T-helper 22 cell (primary cell): ENCODE data around the gene H2AZ2.
"Not testable (repeated sequence)": the region's sequence is repeated elsewhere in the genome, so short reads cannot be mapped to it uniquely, and the experiment has no call there.

Experiments
- DNase-seq: peaks from one replicate; pipeline ENCODE4 v3.0.0-alpha.2; 2020; ENCODE audit warnings: low read depth

H2AZ2 gene

DNA sequence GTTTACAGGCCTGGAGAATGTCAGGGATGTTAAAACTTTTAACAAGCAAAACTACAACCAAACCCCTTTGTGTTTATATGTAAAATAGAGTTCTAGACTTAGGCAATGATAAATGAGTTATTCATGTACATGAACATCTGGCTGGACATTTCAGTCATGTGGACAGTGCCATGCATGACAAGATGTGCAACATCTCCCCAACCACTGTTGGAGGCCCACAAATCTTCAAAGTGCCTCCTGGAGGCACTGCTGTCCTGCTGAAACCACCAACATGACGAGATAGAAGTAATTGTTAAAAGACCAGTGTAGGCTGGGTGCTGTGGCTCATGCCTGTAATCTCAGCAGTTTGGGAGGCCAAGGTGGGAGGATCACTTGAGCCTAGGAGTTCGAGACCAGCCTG is 33.0 kb downstream of the H2AZ2 start:
- no peak for DNase-seq

DNA sequence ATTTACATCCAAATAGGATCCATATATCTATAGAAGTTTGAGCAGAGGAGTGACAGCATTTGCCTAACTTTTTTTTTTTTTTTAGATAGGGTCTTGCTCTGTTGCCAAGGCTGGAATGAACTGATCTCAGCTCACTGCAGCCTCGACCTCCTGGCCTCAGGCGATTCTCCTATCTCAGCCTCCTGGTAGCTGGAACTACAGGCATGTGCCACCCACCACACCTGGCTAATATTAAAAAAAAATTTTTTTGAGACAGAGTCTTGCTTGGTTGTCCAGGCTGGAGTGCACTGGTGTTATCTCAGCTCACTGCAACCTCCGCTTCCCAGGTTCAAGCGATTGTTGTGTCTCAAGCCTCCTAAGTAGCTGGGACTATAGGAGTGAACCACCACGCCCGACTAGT is 36.3 kb downstream of the H2AZ2 start:
- DNase-seq = no peak

DNA sequence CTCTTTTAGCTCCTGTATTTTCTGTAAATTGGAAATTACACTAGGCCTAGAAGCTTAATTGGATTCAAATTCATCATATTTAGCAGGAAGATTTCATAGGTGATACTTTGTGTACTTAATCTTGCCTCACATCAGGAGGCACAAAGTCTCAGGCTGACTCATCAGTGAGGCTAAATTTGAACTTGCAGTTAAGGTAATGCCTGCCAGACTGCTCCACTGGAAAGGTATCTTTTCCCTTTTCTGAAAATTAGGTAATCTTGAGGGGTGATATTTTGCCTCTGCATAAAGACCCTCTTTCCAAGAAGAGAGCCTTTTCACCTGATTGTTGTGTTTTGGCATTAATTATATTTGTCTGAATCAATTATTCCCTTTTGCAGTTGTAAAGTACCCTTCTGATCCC is 36.8 kb downstream of the H2AZ2 start:
- no peak for DNase-seq

DNA sequence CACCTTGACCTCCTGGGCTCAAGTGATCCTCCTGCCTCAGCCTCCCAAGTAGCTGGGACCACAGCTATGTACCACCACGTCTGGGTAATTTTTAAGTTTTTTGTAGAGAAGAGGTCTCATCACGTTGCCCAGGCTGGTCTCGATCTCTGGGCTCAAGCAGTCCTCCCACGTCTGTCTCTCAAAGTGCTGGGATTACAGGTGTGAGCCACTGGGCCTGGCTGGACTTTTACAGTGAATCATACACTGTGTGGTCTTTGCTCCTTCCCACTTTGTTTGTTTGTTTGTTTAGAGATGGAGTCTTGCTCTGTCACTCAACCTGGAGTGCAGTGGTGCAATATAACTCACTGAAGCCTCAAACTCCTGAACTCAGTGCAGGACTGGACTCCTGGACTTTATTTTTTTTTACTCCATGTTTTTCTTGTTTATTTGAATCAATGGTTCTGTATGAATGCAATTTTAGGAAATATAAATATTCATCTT is 38.9 kb downstream of the H2AZ2 start:
- DNase-seq = no peak

DNA sequence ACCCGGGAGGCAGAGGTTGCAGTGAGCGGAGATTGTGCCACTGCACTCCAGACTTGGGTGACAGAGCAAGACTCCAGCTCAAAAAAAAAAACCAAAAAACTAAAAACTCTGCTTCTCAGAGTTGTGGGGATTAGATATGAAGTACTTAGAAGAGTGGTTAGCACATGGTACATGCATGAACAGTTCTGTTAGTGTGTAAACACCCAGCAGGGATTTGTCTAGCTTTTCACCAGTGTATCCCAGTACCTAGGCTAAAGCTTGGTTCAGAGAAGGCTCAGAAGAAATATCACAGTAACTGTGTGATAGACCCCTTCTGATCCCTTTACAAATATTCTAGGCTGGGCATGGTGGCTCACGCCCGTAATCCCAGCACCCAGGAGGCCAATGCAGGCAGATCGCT is 41.9 kb downstream of the H2AZ2 start:
- DNase-seq = no peak

DNA sequence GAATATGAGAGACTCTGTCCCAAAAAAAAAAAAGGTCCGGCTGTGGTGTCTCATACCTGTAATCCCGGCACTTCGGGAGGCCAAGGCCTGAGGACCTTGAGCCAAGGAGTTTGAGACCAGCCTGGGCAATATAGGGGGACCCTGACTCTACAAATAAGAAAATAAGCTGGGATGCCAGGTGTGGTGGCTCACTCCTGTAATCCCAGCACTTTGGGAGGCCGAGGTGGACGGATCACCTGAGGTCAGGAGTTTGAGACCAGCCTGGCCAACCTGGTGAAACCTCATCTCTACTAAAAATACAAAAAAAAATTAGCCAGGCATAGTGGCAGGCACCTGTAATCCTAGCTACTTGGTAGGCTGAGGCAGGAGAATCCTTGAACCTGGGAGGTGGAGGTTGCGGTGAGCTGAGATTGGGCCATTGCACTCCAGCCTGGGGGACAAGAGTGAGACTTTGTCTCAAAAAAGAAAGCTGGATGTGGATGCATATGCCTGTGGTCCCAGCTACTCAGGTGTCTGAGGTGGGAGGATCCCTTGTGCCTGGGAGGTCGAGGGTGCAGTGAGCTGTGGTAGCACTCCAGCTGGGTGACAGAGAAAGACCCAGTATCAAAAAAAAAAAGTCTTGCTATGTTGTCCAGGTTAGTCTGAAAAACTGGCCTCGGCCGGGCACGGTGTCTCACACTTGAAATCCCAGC is 43.9 kb downstream of the H2AZ2 start:
- DNase-seq = not testable (repeated sequence)

DNA sequence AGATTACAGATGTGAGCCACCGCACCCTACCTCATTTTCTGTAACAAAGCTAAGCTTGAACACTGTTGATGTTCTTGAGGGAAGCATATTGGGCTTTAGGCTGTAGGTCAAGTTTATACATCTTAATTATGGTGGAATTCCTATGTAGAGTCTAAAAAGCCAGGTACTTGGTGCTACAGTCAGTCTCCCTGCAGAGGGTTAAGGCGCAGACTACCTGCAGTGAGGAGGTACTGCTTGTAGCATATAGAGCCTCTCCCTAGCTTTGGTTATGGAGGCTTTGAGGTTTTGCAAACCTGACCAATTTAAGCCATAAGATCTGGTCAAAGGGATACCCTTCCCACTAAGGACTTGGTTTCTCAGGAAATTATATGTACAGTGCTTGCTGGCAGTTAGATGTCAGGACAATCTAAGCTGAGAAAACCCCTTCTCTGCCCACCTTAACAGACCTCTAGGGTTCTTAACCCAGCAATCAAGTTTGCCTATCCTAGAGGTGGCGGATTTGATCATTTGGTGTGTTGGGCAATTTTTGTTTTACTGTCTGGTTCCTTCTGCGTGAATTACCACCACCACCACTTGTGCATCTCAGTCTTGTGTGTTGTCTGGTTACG is 45.4 kb downstream of the H2AZ2 start:
- no peak for DNase-seq

DNA sequence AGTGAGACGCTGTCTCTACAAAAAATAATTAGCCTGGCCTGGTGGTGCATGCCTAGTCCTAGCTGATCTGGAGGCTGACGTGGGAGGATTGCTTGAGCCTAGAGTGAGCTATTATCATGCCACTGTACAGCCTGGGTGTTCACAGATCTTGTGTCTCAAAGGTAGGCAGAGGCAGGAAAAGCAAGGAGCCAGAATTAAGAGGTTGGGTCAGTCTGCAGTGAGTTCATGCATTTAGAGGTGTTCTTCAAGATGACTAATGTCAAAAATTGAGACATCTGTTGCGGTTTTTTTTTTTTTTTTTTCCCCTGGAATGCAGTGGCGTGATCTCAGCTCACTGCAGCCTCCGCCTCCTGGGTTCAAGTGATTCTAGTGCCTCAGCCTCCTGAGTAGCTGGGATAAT is 46.0 kb downstream of the H2AZ2 start:
- no peak for DNase-seq

DNA sequence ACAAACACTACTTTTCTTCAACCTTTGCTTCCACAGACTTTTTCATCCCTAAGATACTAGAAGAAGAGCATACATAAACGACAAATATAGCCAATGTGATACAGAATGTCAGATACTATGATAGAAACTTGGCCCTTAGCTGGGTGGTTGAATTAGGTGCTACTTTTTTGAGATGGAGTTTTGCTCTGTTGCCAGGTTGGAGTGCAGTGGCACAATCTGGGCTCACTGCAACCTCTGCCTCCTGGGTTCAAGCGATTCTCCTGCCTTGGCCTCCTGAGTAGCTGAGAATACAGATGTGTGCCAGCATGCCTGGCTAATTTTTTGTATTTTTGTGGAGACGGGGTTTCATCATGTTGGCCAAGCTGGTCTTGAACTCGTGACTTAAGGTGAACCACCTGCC is 47.9 kb downstream of the H2AZ2 start:
- DNase-seq = no peak

DNA sequence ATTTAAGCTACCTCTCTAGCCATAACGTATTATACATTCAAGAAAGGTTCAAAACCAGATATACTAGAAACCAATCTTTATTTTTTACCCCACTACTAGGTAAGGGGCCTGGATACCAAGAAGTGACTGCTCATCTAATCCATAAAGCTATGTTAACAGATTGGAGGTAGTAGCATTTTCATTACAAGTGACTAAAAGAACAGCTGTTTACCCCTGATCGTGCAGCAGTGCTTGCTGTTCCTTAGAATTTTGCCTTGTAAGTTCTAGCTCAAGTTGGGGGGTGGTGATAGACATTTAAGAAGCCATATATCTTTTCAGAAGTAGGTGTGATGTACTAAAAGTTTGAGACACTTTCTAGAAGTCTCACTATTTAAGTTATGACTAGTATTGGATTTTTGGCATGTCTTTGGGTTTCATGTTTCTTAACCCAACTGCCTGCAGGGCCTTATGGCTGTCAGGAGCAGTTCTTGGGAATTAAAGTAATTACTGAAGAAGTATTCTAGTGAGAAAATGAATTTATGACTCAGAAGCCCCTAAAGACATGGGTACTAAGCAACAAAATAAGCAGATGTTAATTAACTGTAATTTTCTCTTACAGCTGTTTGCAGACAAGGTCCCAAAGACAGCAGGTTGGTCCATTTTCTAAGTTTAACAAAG is 49.1 kb downstream of the H2AZ2 start:
- DNase-seq = no peak

DNA sequence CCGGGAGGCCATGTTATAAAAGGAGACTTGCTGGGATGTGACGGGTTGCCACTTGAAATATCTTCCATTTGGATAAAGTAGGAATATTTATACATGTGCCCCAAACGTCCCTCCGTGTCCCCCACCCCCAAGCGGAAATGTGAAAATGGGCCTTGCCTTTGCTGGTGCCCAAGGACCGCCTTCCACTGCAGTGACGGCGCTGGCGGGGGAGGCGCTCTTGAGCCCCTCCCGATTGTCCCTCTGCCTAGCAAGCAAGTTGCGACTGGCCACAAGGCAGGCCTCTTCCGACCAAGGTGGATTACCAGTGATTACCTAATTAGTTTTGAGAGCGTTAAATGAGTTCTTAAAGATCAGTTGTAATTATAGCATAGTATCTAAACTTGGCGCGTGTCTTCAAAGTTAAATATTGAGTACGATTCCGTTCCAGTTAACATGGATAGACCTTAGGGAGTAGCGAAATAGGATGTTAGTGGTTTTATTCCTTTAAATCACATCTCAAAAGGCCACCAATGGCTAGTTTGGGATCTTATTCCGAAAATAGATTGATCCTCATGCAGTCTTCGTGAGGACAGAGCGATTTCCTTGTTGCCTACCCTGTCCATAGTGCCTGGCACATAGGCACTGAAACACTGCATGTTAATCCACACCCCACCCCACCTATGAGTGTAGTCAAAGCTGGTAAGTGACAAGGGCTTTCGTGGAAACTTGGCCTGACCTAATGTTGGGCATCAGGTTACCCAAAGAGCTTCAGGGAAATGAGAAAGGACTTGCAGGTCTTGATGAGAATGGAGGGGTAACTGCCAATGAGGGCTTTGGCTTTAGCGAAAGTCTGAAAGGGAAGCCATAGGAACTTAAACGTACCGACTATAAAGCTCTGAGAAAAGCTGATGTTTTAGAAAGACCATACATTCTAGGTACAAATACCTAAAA is 50.3 kb downstream of the H2AZ2 start:
- peak; percentile 76 for DNase-seq

DNA sequence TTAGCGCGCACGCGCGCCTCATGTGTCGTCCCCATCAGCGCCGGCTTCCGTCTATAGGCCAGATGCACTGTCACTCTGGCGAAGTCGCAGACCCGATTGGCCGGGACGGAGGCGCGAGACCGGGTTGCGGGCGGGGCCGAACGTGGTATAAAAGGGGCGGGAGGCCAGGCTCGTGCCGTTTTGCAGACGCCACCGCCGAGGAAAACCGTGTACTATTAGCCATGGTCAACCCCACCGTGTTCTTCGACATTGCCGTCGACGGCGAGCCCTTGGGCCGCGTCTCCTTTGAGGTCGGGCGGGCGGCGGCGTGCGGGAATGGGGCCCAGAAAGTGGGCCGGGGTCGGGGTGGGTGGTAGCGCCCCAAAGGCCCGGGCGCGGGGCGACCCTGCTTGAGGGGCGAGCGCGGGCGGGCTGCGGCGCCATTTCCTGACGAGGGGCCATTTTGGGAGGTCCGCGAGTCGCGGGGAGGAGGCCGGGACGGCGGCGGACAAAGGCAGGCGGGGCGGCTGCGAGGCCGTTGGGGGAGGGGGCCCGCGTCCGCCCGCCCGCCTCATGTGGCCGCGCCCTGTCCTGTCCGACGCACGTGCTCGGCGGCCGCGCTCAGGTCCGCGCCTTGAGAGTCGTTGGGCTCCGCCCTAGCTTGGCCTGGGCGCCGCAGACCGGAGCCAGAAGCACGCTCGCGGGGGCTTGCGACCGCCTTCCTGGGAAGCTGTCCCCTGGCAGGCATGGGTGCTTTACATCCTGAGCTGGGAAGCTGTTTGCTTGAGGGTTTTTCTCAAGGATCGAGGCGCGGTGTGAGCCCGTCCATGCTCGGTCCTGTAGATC is 51.2 kb downstream of the H2AZ2 start, which contains the start of gene PPIA:
TSS of gene PPIA (plus strand) at position 178 of the 825 bp plus-strand sequence. CDS start at position 222, 44 bp downstream.
- peak; percentile 99 for DNase-seq

DNA sequence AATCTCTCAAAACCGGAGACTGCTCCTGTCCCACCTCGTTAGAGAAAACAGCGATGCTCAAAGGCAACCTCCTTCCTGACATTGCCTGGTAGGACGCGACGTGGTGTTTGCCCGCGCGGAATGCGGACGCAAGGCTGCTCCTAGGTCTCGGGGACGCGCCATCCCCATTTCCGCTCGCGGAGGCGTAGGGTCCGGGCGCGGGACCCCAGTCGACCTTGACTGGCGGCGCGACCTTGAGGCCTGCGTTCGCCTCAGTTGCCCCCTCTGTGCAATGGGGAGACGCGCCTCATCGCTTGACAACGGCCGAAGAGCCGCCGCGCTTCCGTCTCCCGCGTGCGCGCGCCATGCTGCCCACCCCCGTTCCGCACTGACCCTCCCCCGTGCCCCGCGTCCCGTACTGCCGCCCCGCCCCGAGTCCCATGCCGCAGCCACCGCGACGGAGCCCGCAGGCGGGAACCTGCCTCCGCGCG is 51.8 kb downstream of the H2AZ2 start:
- no peak for DNase-seq

DNA sequence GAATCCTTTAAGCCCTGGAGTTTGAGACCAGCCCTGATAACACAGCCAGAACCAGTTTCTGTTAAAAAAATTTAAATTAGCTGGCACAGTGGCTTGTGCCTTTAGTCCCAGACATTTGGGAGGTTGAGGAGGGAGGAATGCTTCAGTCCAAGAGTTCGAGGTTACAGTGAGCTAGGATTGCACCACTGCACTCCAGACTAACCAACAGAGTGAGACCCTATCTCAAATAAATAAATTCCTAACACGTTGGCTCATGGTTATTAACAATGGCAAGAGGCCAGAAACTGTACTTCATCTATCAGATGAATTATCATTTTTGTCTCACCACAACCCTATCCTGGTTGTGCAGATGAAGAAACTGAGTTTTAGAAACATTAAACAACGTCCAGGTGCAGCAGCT is 53.6 kb downstream of the H2AZ2 start:
- no peak for DNase-seq

DNA sequence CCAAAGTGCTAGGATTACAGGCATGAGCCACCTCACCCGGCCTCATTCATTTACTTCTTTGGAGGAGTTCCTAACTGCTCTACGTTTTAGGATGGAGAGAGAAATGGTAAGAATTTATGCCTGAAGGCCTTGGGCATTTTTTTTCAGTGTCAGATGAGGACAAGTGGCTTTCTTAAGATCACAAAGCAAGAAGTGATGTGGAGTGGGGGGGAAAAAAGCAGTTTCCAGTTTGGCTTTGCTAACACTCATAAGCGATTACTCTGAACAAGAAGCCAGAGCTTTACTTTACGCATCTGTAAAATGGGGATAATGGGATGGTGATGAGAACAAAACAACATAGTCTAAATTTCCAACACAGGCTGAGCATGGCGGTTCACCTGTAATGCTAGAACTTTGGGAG is 54.0 kb downstream of the H2AZ2 start:
- DNase-seq = no peak

DNA sequence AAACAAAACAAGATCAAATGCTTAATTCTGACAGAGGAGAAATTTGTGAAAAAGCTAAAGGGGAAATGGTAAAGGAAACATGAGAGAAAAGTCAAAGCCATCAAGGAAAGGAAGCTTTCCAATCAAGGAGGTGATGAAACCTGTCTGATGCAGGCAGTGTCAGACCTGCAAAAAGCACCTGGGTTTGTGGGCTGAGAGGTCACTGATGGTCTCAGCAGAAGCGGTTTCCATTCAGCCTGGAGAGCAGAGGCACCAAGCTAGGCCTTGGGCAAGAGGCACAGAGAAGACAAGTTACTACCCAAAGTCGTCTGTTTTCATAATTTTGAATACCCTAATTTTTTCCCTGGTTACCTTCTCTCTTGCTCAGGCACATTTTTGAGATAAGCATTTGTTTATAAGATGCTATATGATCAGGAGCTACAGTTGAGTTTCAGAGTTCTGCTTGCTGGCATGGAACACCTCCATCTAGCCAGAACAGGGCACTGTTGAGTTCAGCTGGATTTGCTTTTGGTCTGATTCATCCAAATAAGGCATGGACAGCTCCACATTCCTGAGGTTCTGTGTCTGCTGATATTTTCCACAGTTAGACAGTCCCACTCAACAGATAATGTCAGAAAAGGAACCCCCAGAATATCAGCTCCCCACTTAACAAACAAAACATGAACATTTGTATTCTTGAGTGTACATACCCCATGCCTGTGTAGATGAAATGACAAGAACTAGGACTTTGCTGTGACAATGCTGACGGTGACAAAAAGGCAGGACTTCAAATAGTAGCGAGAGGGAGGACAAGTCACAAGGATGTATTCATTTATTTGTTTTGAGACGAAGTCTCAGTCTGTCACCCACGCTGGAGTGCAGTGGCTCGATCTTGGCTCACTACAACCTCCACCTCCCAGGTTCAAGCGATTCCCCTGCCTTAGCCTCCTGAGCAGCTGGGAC is 56.3 kb downstream of the H2AZ2 start:
- no peak for DNase-seq

DNA sequence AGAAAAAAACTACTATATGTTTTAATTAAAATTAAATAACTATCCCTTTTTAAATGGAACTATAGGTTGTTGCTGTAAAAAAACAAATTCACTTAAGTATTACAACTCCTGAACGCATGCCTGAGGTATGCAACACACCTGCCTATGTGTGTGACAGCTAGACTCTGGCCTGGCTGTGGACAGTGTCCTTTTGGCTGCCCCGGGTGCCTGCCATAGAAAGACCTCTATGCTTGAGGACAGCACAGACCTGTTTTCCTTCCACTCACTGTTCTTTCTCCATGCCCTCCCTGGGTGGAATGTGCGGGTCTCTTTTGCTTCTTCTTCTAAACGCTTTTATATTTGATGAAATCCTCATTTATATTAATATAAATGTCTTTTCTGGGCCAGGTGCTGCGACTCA is 57.9 kb downstream of the H2AZ2 start:
- DNase-seq = no peak

DNA sequence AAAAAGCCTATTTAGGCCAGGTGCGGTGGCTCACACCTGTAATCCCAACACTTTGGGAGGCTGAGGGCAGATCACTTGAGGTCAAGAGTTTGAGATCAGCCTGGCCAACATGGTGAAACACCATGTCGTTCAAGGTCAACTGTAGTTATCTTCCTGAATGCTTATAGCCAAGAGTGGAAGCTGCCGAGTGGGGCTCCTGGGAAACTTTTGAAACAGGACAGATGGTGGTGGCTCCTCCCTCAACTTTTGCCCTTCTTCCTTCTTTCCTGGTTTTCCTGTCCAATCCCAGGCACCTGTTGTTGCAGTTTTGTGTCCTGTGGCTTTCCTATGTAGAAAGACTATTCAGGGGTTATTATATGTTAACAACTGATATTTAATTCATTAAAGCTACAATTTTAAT is 60.1 kb downstream of the H2AZ2 start:
- no peak for DNase-seq

DNA sequence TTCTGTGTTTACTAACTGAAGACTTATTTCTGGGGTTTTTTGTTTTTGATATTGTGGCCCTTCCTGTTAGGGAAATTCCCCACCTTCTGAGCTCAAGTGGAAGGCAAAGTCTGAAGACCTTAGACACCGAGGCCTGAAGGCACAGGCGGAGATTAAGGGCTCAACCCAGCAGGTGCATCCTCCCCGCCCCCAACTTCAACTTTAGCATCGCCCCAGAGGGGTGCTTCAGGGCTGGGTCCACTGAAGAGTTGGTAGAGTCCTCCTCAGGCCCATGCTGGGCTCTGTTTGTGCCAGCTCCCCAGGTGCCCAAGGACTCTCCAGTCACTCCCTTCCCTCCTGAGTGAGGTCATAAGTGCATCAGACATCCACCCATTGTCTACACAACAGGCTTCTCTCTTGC is 60.8 kb downstream of the H2AZ2 start:
- DNase-seq = no peak

DNA sequence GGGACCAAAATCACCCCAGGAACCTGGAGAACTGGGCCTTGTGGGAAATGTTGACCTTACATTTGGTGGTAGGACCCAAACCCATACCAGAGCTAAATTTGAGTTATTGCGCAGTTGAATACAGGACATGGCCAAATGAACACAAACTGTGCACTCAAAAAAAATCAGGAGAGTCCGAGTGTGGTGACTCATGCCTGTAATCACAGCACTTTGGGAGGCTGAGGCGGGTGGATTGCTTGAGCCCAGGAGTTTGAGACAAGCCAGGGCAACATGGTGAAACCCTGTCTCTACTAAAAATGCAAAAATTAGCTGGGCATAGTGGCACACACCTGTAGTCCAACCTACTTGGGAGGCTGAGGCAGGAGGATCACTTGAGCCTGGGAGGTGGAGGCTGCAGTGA is 62.7 kb downstream of the H2AZ2 start:
- DNase-seq = not testable (repeated sequence)
